GM13976 (cell line): Measurements from ENCODE around the gene CDYL.

Source experiments
- DNase-seq: peaks from one replicate; pipeline ENCODE4 v3.0.0; 2012; ENCODE audit warnings: low spot score
- in situ Hi-C: fragments of 300-500 bp; cut with MboI; formaldehyde crosslinking; loops from one replicate; pipeline ENCODE4 v1.12.0; 2022; ENCODE audit warnings: low sequenced_read_pairs, mixed read lengths, inconsistent platforms; ENCODE audit not compliant: unreplicated experiment
- TF ChIP-seq, protein P1 (sequence below): IDR thresholded peaks from 2 replicates; pipeline ENCODE4 v1.5.1; 2012; ENCODE audit warnings: borderline replicate concordance, mild to moderate bottlenecking; ENCODE audit not compliant: insufficient read depth; ENCODE audit errors: extremely low read depth, missing control alignments, control extremely low read depth

The CDYL gene

DNA sequence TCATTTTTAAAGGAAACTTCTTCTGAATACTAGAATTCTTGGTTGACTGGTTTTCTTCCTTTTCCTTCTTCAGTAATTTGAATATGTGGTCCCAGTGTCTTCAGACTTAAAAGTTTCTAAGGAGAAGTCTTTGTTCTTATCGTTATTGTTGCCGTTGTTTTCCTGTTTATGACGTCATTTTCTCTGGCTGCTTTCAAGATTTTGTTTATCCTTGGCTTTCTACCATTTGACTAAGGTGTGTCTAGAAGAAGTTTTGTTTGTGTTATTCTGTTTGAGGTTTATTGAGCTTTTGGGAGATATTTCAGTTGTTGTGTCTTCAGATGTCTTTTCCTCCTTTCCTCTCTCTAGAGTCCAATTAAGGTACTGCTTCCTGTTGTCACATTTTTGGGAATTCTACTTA is 24.5 kb downstream of the CDYL start:
- TF ChIP-seq, protein P1, sequence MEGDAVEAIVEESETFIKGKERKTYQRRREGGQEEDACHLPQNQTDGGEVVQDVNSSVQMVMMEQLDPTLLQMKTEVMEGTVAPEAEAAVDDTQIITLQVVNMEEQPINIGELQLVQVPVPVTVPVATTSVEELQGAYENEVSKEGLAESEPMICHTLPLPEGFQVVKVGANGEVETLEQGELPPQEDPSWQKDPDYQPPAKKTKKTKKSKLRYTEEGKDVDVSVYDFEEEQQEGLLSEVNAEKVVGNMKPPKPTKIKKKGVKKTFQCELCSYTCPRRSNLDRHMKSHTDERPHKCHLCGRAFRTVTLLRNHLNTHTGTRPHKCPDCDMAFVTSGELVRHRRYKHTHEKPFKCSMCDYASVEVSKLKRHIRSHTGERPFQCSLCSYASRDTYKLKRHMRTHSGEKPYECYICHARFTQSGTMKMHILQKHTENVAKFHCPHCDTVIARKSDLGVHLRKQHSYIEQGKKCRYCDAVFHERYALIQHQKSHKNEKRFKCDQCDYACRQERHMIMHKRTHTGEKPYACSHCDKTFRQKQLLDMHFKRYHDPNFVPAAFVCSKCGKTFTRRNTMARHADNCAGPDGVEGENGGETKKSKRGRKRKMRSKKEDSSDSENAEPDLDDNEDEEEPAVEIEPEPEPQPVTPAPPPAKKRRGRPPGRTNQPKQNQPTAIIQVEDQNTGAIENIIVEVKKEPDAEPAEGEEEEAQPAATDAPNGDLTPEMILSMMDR = no peak
- in situ Hi-C loops = no loop called here
- DNase-seq = no peak

DNA sequence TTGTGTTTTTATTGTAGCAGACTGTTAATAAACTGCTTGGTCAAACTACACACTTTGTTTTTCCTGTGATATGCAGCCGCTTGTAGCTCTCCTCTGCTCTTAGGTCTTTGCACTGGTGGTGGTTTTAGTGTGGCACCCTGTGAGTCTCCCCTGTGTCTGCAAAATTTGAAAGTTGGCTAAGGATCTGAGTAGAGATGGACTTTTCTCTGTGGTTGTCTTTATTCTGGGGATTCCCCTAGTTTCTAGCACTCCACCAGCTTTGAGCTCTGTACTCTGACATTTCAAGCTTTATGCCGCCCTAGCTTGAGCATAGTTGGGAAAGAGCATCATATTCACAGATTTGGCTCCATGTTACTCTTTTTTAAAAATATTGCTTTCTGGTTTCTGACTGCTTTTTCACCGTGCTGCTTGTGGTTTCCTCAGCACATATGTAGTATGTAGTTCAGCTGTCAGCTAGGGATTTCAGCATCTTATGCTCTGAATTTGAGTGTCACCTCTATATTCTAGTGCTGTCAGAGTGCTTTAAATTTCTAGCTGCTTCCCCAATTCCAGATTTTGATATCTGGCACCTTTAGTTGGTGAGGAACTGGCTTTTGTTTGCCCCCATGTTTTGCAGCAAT is 25.4 kb downstream of the CDYL start:
- TF ChIP-seq, protein P1 = no peak
- peak; percentile 43 for DNase-seq
- in situ Hi-C loops = no loop called here

DNA sequence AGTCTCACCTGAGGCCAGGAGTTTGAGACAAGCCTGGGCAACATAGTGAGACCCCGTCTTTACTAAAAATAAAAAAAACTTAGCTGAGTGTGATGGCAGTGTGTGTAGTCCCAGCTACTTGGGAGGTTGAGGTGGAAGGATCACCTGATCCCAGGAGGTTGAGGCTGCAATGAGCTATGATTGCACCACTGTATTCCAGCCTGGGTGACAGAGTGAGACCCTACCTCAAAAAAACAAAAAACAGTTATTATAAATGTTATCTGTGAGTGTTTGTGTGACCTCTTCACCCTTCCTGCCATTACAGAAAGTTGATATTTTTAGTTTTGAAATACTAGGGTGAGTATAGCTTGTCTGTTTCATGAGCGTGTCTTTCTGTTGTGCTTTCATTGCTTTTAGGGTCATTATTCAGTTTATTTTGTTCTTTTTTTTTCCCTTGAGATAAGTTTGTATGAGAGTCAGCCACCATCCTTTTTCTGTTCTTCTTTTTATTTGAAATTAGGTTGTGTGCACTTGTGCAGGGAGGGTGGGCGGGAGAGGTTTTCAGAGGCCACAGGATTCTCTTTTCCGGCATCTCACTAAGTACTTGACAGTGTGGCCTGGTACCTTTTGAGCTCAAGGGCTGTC is 26.2 kb downstream of the CDYL start:
- DNase-seq = peak; percentile 72
- TF ChIP-seq, protein P1 = no peak
- in situ Hi-C loops = no loop called here

DNA sequence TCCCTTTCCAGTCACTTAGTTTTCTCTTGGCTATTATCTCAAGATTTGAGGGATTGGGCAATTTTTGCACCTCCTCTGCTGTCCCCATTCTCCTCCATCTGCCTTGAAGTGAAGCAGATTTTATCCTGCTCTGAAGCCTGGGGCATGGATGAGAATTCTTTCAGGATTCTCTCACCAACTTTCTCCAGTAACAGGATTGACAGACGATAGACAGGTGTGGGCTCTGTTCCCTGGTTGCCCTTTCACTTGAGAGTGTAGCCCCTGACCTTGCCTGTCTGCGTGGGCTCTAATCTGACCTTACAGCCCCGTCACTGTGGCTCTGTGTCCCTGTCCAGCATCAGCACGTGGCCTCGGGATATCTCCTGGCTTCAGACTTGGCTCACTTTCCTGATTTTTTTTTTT is 27.1 kb downstream of the CDYL start:
- in situ Hi-C loops = no loop called here

DNA sequence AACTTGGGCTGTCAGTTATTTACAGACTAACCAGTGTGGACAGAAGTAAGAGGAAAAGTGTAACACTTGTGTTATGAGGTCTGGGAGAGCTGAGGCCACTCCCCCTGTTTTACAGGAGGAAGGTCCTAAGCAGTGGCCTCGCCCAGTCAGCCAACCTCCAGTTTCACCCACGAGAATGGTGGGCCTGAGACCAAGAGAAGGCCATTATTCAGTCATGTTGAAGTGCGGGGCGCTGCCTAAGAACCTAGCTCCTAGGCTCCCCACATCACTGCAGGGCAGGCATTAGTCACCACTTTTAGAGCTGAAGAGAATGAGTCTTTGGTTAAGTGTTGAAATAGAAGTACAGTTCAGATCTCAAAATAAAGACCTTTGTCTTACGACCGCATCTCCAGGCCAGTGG is 27.9 kb downstream of the CDYL start:
- no peak for DNase-seq
- TF ChIP-seq, protein P1 = no peak
- in situ Hi-C loops = no loop called here

More for the DNA sequence above, 27.1 kb downstream of the CDYL start:
- TF ChIP-seq, protein P1 = no peak
- no peak for DNase-seq

DNA sequence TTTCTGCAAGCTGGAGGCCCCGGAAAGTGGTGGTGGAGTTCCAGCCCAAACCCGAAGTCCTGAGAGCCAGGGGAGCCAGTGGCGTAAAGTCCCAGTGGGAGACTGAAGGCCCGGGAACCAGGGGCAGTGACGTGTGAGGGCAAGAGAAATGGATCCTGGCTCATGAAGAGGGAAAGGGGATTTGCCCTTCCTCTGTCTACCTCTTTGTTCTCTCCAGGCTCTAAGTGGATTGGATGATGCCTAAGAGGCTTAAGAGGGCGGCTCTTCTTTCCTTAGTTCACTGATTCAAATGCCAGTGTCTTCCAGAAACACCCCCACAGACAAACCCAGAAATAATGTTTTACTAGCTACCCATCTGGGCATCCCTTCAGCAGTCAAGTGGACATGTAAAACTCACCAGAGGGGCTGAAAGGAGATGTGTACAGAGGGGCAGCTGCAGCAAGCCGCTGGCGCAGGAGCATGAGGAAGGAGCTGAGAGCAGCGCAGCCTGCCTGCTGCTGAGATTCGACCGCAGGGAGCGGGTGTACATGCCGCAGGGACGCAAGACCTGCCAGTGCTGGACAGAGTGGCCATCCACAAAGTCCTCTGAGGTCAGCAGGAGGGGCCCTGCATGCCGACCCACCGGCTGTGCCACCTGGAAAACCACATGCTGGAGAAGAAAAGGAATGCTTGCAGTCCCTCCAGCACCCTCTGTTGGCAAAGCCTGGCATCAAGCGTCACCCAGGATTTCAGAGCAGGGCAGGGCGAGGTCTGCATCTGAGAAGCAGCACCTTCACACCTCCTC is 29.5 kb downstream of the CDYL start:
- in situ Hi-C loops = no loop called here
- TF ChIP-seq, protein P1 = peak; percentile 55
- DNase-seq = no peak
